Mesenchymal stem cell (in vitro differentiated cells and primary cell): ENCODE data around the gene TMED10.

Source experiments
- DNase-seq: peaks from one replicate; pipeline ENCODE4 v3.0.0-alpha.2; 2013
- H2AFZ ChIP-seq: one replicate; pipeline ENCODE4 v1.6.1; 2013; ENCODE audit warnings: low read depth, mild to moderate bottlenecking, control low read depth, inconsistent platforms, low read length, moderate library complexity
- H2AK5ac ChIP-seq: 2 replicates; pipeline ENCODE4 v1.6.1; 2013; ENCODE audit warnings: low read length, moderate library complexity, mild to moderate bottlenecking, inconsistent platforms; ENCODE audit not compliant: severe bottlenecking
- H2BK120ac ChIP-seq: one replicate; pipeline ENCODE4 v1.6.1; 2013; ENCODE audit warnings: low read depth, mild to moderate bottlenecking, inconsistent platforms, low read length, moderate library complexity
- H2BK12ac ChIP-seq, 2 experiments: one replicate each; pipeline ENCODE4 v1.6.1; 2013; ENCODE audit warnings: inconsistent platforms in 2 of 2, low read length in 2 of 2, mild to moderate bottlenecking in 2 of 2, moderate library complexity in 2 of 2, control low read depth in 1 of 2
- H2BK15ac ChIP-seq: one replicate; pipeline ENCODE4 v1.6.1; 2013; ENCODE audit warnings: mild to moderate bottlenecking, low read depth, inconsistent platforms; ENCODE audit not compliant: poor library complexity, severe bottlenecking
- H2BK5ac ChIP-seq: 2 replicates; pipeline ENCODE4 v1.6.1; 2013; ENCODE audit warnings: low read depth, mild to moderate bottlenecking, low read length, control low read depth, inconsistent platforms; ENCODE audit not compliant: poor library complexity, severe bottlenecking
- H3K14ac ChIP-seq, 2 experiments: one replicate each; pipeline ENCODE4 v1.6.1; 2013; ENCODE audit warnings: inconsistent platforms in 2 of 2, low read length in 2 of 2, control low read depth in 1 of 2, mild to moderate bottlenecking in 1 of 2, moderate library complexity in 1 of 2
- H3K18ac ChIP-seq, 2 experiments: one replicate each; pipeline ENCODE4 v1.6.1; 2013; ENCODE audit warnings: inconsistent platforms in 2 of 2, low read length in 2 of 2, control low read depth in 1 of 2, low read depth in 1 of 2, mild to moderate bottlenecking in 1 of 2
- H3K23ac ChIP-seq, 2 experiments: one replicate each; pipeline ENCODE4 v1.6.1; 2013; ENCODE audit warnings: inconsistent platforms in 2 of 2, low read length in 2 of 2, mild to moderate bottlenecking in 2 of 2, moderate library complexity in 2 of 2, control low read depth in 1 of 2
- H3K27ac ChIP-seq: 2 replicates; pipeline ENCODE4 v1.5.1; 2013; ENCODE audit warnings: mild to moderate bottlenecking, moderate library complexity, low read length, control low read depth, inconsistent platforms; ENCODE audit not compliant: poor library complexity, severe bottlenecking
- H3K27me3 ChIP-seq, 2 experiments: 2 replicates each; pipeline versions ENCODE4 v1.6.1 to v1.7.0; 2013; ENCODE audit warnings: low read length in 2 of 2, mild to moderate bottlenecking in 2 of 2, moderate library complexity in 2 of 2, control low read depth in 1 of 2, inconsistent platforms in 1 of 2; ENCODE audit not compliant: control insufficient read depth in 1 of 2, insufficient read depth in 1 of 2
- H3K36me3 ChIP-seq, 2 experiments: 2 replicates each; pipeline versions ENCODE4 v1.6.1 to v1.7.0; 2013; ENCODE audit warnings: low read length in 2 of 2, control low read depth in 1 of 2, inconsistent platforms in 1 of 2, low read depth in 1 of 2, mild to moderate bottlenecking in 1 of 2; ENCODE audit not compliant: insufficient read depth in 2 of 2, control insufficient read depth in 1 of 2
- H3K4ac ChIP-seq, 2 experiments: one replicate each; pipeline ENCODE4 v1.6.1; 2013; ENCODE audit warnings: inconsistent platforms in 2 of 2, low read length in 2 of 2, mild to moderate bottlenecking in 2 of 2, moderate library complexity in 2 of 2, control low read depth in 1 of 2, low read depth in 1 of 2
- H3K4me1 ChIP-seq: 2 replicates; pipeline ENCODE4 v1.6.1; 2013; ENCODE audit warnings: low read depth, low read length, control low read depth; ENCODE audit not compliant: control insufficient read depth, insufficient read depth
- H3K4me2 ChIP-seq: 2 replicates; pipeline ENCODE4 v1.6.1; 2013; ENCODE audit warnings: low read length, mild to moderate bottlenecking, inconsistent platforms; ENCODE audit not compliant: poor library complexity, severe bottlenecking
- H3K4me3 ChIP-seq, 2 experiments: 2 replicates each; pipeline versions ENCODE4 v1.5.1 to v1.7.0; 2013; ENCODE audit warnings: low read length in 2 of 2, mild to moderate bottlenecking in 2 of 2, control low read depth in 1 of 2, low read depth in 1 of 2; ENCODE audit not compliant: insufficient read depth in 1 of 2
- H3K79me1 ChIP-seq: replicated peaks from 2 replicates; pipeline ENCODE4 v1.6.1; 2013; ENCODE audit warnings: mild to moderate bottlenecking, control low read depth, low read length, inconsistent platforms; ENCODE audit not compliant: poor library complexity, severe bottlenecking
- H3K9ac ChIP-seq: 2 replicates; pipeline ENCODE4 v1.7.0; 2013; ENCODE audit warnings: mild to moderate bottlenecking, low read length, moderate library complexity
- H3K9me3 ChIP-seq: 2 replicates; pipeline ENCODE4 v1.7.0; 2013; ENCODE audit warnings: mild to moderate bottlenecking, low read length; ENCODE audit not compliant: control insufficient read depth
- H4K8ac ChIP-seq: one replicate; pipeline ENCODE4 v1.6.1; 2013; ENCODE audit warnings: inconsistent platforms, mild to moderate bottlenecking, low read length, moderate library complexity
- H4K91ac ChIP-seq: one replicate; pipeline ENCODE4 v1.6.1; 2013; ENCODE audit warnings: mild to moderate bottlenecking, low read length, inconsistent platforms
- WGBS: methylation state at CpG from one replicate; pipeline ENCODE4 v1.1.7; 2013; ENCODE audit warnings: mixed read lengths; 5-methylcytosine and 5-hydroxymethylcytosine counted together

TMED10 gene

DNA sequence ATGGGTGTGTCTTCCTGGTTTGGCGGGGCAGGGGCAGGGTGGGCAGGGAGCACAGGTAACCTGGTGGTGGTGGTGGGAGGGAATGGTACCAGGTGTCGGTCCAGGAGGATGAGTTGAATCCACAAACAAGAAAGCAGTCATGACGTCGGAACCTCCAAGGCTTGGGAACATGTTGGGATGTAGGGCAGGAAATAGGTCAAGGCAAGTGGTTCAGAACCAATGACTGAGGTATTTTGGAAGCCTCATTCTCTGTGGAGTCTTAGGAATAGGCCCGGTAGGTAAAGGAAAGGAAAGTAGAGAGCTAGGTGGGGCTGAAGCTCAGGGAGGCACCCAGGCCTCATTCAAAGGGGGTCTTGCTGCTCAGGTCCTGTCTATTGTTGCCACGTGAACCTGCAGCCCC is 39.1 kb upstream of the TMED10 start:
- H4K91ac ChIP-seq, result no peak overlapping the region
- H3K18ac ChIP-seq, result no peak overlapping the region
- H2BK12ac ChIP-seq, result no peak overlapping the region
- no peak overlapping the region for H3K23ac ChIP-seq
- H3K4me1 ChIP-seq, result no peaks in the 10 kb centered on the region
- H2BK15ac ChIP-seq, result no peak overlapping the region
- no peak overlapping the region for H3K27ac ChIP-seq
- no peak overlapping the region for H2AK5ac ChIP-seq
- no peak overlapping the region for H3K4ac ChIP-seq
- 98% methylated on average over 5 of the region's 6 CpGs for WGBS
- no peak overlapping the region for H2BK120ac ChIP-seq
- no peak for DNase-seq
- no peak overlapping the region for H2BK5ac ChIP-seq
- H3K9me3 ChIP-seq, result no peaks in the 10 kb centered on the region
- no peak overlapping the region for H2AFZ ChIP-seq
- H3K4me2 ChIP-seq, result no peak overlapping the region
- H3K36me3 ChIP-seq, result no peaks in the 10 kb centered on the region
- no peaks in the 10 kb centered on the region for H3K79me1 ChIP-seq
- H3K14ac ChIP-seq, result no peak overlapping the region
- H3K9ac ChIP-seq, result no peak overlapping the region
- no peaks in the 10 kb centered on the region for H3K27me3 ChIP-seq
- no peak overlapping the region for H4K8ac ChIP-seq
- H3K4me3 ChIP-seq, result no peak overlapping the region

DNA sequence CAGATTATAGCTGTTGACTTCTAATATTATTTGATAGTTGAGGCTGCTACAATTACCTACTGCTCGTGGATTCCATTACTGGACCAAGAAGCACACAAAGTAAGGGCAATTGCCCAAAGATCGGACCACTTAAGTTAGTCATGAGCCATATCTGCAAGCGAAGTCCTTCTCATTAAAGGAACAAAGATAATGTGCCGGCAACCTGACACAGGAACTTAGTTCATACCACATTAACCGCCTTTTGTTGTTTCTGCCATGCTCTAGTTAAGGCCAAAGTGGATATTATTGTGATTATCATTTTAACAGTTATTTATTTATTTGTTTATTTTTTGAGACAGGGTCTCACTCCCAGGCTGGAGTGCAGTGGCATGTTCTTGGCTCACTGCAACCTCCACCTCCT is 38.1 kb upstream of the TMED10 start:
- Histone ChIP-seq H3K4me2 (no peak overlapping the region), H4K91ac (no peak overlapping the region), H3K79me1 (no peaks in the 10 kb centered on the region), H3K36me3 (no peaks in the 10 kb centered on the region), H2BK12ac (no peak overlapping the region), H3K4me1 (no peaks in the 10 kb centered on the region), H4K8ac (no peak overlapping the region), H3K18ac (no peak overlapping the region), H3K14ac (no peak overlapping the region), H2BK120ac (no peak overlapping the region), H2BK15ac (no peak overlapping the region), H2BK5ac (no peak overlapping the region), H3K4ac (no peak overlapping the region), H3K23ac (no peak overlapping the region), H3K9ac (no peak overlapping the region), H2AK5ac (no peak overlapping the region), H3K27ac (no peak overlapping the region), H2AFZ (no peak overlapping the region), H3K4me3 (no peak overlapping the region), H3K27me3 (no peaks in the 10 kb centered on the region), H3K9me3 (no peaks in the 10 kb centered on the region)
- 96% methylated on average over 3 of the region's 5 CpGs for WGBS
- DNase-seq, result no peak

DNA sequence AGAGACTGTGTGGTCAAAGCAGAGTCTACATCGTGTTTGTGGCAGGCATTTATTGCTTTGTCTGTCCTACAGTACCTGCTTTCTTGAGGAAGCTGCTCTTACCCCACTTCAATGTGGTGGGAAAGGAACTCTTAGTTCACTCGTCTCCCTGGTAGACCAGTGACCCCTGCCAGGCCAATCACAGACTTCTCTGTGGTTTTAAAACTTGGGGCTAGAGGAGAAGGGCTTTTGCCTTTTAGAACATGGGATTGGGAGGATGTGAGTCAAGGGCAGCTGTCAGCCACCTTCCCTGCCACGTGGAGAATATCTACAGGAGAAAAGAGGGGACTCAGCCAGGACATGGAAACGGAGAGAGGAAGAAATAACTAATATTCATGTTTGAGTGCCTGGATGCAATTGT is 36.8 kb upstream of the TMED10 start:
- 49% methylated on average over 2 of the region's 4 CpGs for WGBS
- H2AFZ ChIP-seq, result no peak overlapping the region
- H3K23ac ChIP-seq, result no peak overlapping the region
- H3K18ac ChIP-seq, result no peak overlapping the region
- H3K27ac ChIP-seq, result no peak overlapping the region
- no peak overlapping the region for H4K8ac ChIP-seq
- no peak overlapping the region for H2BK12ac ChIP-seq
- H3K27me3 ChIP-seq, result peaks cover 0 to 3% of the 10 kb centered on the region in 2 experiments
- no peak overlapping the region for H3K4me3 ChIP-seq
- no peak overlapping the region for H2AK5ac ChIP-seq
- H3K4me2 ChIP-seq, result no peak overlapping the region
- H3K79me1 ChIP-seq, result no peaks in the 10 kb centered on the region
- no peak overlapping the region for H3K4ac ChIP-seq
- H3K14ac ChIP-seq, result no peak overlapping the region
- H2BK120ac ChIP-seq, result no peak overlapping the region
- H3K9me3 ChIP-seq, result no peaks in the 10 kb centered on the region
- no peaks in the 10 kb centered on the region for H3K4me1 ChIP-seq
- H3K36me3 ChIP-seq, result no peaks in the 10 kb centered on the region
- no peak overlapping the region for H3K9ac ChIP-seq
- H2BK5ac ChIP-seq, result no peak overlapping the region
- no peak overlapping the region for H2BK15ac ChIP-seq
- no peak overlapping the region for H4K91ac ChIP-seq
- DNase-seq, result no peak

DNA sequence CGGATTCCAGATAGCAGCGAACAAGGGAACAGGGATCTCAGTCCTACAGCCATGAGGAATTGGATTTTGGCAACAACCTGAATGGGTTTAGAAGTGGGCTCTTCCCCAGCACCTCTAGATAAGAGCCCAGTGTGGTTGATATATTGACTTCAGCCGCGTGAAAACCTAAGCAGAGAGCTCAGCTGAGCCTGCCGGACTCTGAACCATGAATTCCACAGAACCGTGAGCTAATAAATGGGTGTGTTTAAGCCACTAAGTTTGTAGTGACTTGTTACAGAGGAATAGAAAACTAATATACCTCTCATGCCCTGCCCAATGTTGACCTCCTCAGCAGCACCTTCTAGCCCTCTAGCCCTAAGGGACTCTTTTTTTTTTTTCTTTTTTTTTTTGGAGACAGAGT is 32.4 kb upstream of the TMED10 start:
- Histone ChIP-seq H2BK12ac (no peak overlapping the region), H3K14ac (no peak overlapping the region), H4K8ac (no peak overlapping the region), H3K36me3 (no peaks in the 10 kb centered on the region), H3K4ac (no peak overlapping the region), H3K23ac (no peak overlapping the region), H2AK5ac (no peak overlapping the region), H3K4me1 (no peaks in the 10 kb centered on the region), H3K27me3 (peaks cover 0 to 3% of the 10 kb centered on the region in 2 experiments), H3K4me2 (no peak overlapping the region), H3K79me1 (no peaks in the 10 kb centered on the region), H2BK5ac (no peak overlapping the region), H3K18ac (no peak overlapping the region), H3K9me3 (no peaks in the 10 kb centered on the region), H2BK120ac (no peak overlapping the region), H3K4me3 (no peak overlapping the region), H3K27ac (no peak overlapping the region), H3K9ac (no peak overlapping the region), H2AFZ (no peak overlapping the region), H2BK15ac (no peak overlapping the region), H4K91ac (no peak overlapping the region)
- DNase-seq, result no peak
- 93% methylated on average over 5 of the region's 6 CpGs for WGBS
